Measurements from ENCODE around the gene TLR2.
"Not testable (repeated sequence)": the region's sequence is repeated elsewhere in the genome, so short reads cannot be mapped to it uniquely, and the experiment has no call there.

TLR2 gene

GRCh38 chr4:153655002-153655541 is 29.0 kb upstream of the TLR2 start:
- Histone ChIP-seq H3K36me3 (ENCODE audit: control insufficient read depth in 5 of 5, insufficient read depth in 5 of 5, low read length in 5 of 5) (no peaks in the 10 kb centered on the region), H3K4me1 (ENCODE audit: control insufficient read depth in 5 of 5, insufficient read depth in 5 of 5, low read length in 5 of 5) (peaks cover 5 to 44% (median 28%) of the 10 kb centered on the region in 5 donors), H3K4me3 (ENCODE audit: low read depth in 1 of 5, low read length in 5 of 5) (no peak overlapping the region), H3K9ac (ENCODE audit: low read length in 5 of 5) (no peak overlapping the region), H3K27ac (ENCODE audit: low read depth, low read length) (no peak overlapping the region), H3K27me3 (ENCODE audit: control insufficient read depth in 5 of 5, insufficient read depth in 4 of 5, low read length in 5 of 5) (no peaks in the 10 kb centered on the region), H3K9me3 (ENCODE audit: control insufficient read depth in 5 of 5, low read length in 5 of 5) (no peaks in the 10 kb centered on the region)

GRCh38 chr4:153655928-153656327 is 28.2 kb upstream of the TLR2 start:
- no peaks in the 10 kb centered on the region for H3K36me3 ChIP-seq (ENCODE audit: control insufficient read depth in 5 of 5, insufficient read depth in 5 of 5, low read length in 5 of 5)
- H3K27ac ChIP-seq (ENCODE audit: low read depth, low read length): peak overlapping the region; percentile 90
- H3K9ac ChIP-seq (ENCODE audit: low read length in 5 of 5): peak overlapping the region in 3 of 5 donors; percentile 11 to 67 (median 26)
- no peaks in the 10 kb centered on the region for H3K27me3 ChIP-seq (ENCODE audit: control insufficient read depth in 5 of 5, insufficient read depth in 4 of 5, low read length in 5 of 5)
- peaks cover 8 to 51% (median 34%) of the 10 kb centered on the region in 5 donors for H3K4me1 ChIP-seq (ENCODE audit: control insufficient read depth in 5 of 5, insufficient read depth in 5 of 5, low read length in 5 of 5)
- H3K4me3 ChIP-seq (ENCODE audit: low read depth in 1 of 5, low read length in 5 of 5): no peak overlapping the region
- H3K9me3 ChIP-seq (ENCODE audit: control insufficient read depth in 5 of 5, low read length in 5 of 5): no peaks in the 10 kb centered on the region

- peaks cover 0 to 2% (median 0%) of the 10 kb centered on the region in 5 donors for H3K9me3 ChIP-seq (ENCODE audit: control insufficient read depth in 5 of 5, low read length in 5 of 5)
- H3K4me1 ChIP-seq (ENCODE audit: control insufficient read depth in 5 of 5, insufficient read depth in 5 of 5, low read length in 5 of 5): peaks cover 5 to 39% (median 36%) of the 10 kb centered on the region in 5 donors
- H3K9ac ChIP-seq (ENCODE audit: low read length in 5 of 5): no peak overlapping the region
- H3K36me3 ChIP-seq (ENCODE audit: control insufficient read depth in 5 of 5, insufficient read depth in 5 of 5, low read length in 5 of 5): no peaks in the 10 kb centered on the region
- H3K4me3 ChIP-seq (ENCODE audit: low read depth in 1 of 5, low read length in 5 of 5): no peak overlapping the region
- no peaks in the 10 kb centered on the region for H3K27me3 ChIP-seq (ENCODE audit: control insufficient read depth in 5 of 5, insufficient read depth in 4 of 5, low read length in 5 of 5)
- H3K27ac ChIP-seq (ENCODE audit: low read depth, low read length): peak overlapping the region; percentile 56
Measured at GRCh38 chr4:153661215-153661822, 22.8 kb upstream of the TLR2 start.

GRCh38 chr4:153661908-153662307 is 22.2 kb upstream of the TLR2 start:
- H3K36me3 ChIP-seq (ENCODE audit: control insufficient read depth in 5 of 5, insufficient read depth in 5 of 5, low read length in 5 of 5): no peaks in the 10 kb centered on the region
- H3K4me3 ChIP-seq (ENCODE audit: low read depth in 1 of 5, low read length in 5 of 5): no peak overlapping the region
- no peaks in the 10 kb centered on the region for H3K27me3 ChIP-seq (ENCODE audit: control insufficient read depth in 5 of 5, insufficient read depth in 4 of 5, low read length in 5 of 5)
- peaks cover 0 to 2% (median 0%) of the 10 kb centered on the region in 5 donors for H3K9me3 ChIP-seq (ENCODE audit: control insufficient read depth in 5 of 5, low read length in 5 of 5)
- no peak overlapping the region for H3K27ac ChIP-seq (ENCODE audit: low read depth, low read length)
- peaks cover 2 to 33% (median 30%) of the 10 kb centered on the region in 5 donors for H3K4me1 ChIP-seq (ENCODE audit: control insufficient read depth in 5 of 5, insufficient read depth in 5 of 5, low read length in 5 of 5)
- no peak overlapping the region for H3K9ac ChIP-seq (ENCODE audit: low read length in 5 of 5)

DNA sequence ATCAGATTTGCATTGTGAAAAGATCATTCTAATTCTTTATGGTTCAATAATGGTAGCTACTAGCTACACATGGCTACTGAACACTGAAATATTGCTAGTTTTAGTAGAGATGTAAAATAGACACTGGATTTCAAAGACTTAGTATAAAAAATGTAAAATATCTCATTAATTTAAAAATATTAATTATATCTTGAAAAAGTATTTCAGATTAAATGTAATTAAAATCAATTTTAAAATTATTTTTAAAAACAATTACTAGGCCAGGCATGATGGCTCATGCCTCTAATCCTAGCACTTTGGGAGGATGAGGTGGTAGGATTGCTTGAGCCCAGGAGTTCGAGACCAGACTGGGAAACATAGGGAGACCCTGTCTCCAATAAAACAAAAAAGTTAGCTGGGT is 20.4 kb upstream of the TLR2 start:
- H3K27me3 ChIP-seq (ENCODE audit: control insufficient read depth in 5 of 5, insufficient read depth in 4 of 5, low read length in 5 of 5): no peaks in the 10 kb centered on the region
- no peak overlapping the region for H3K4me3 ChIP-seq (ENCODE audit: low read depth in 1 of 5, low read length in 5 of 5)
- H3K9me3 ChIP-seq (ENCODE audit: control insufficient read depth in 5 of 5, low read length in 5 of 5): peaks cover 0 to 2% (median 0%) of the 10 kb centered on the region in 5 donors
- no peak overlapping the region for H3K9ac ChIP-seq (ENCODE audit: low read length in 5 of 5)
- H3K4me1 ChIP-seq (ENCODE audit: control insufficient read depth in 5 of 5, insufficient read depth in 5 of 5, low read length in 5 of 5): peaks cover 2 to 28% (median 25%) of the 10 kb centered on the region in 5 donors
- H3K36me3 ChIP-seq (ENCODE audit: control insufficient read depth in 5 of 5, insufficient read depth in 5 of 5, low read length in 5 of 5): no peaks in the 10 kb centered on the region
- H3K27ac ChIP-seq (ENCODE audit: low read depth, low read length): no peak overlapping the region

GRCh38 chr4:153666505-153666904 is 17.6 kb upstream of the TLR2 start:
- H3K4me3 ChIP-seq (ENCODE audit: low read depth in 1 of 5, low read length in 5 of 5); H3K9me3 ChIP-seq (ENCODE audit: control insufficient read depth in 5 of 5, low read length in 5 of 5); H3K27me3 ChIP-seq (ENCODE audit: control insufficient read depth in 5 of 5, insufficient read depth in 4 of 5, low read length in 5 of 5); H3K27ac ChIP-seq (ENCODE audit: low read depth, low read length); H3K9ac ChIP-seq (ENCODE audit: low read length in 5 of 5); H3K4me1 ChIP-seq (ENCODE audit: control insufficient read depth in 5 of 5, insufficient read depth in 5 of 5, low read length in 5 of 5); H3K36me3 ChIP-seq (ENCODE audit: control insufficient read depth in 5 of 5, insufficient read depth in 5 of 5, low read length in 5 of 5): not testable (repeated sequence)

- H3K9ac ChIP-seq (ENCODE audit: low read length in 5 of 5): no peak overlapping the region
- H3K4me3 ChIP-seq (ENCODE audit: low read depth in 1 of 5, low read length in 5 of 5): no peak overlapping the region
- no peak overlapping the region for H3K27ac ChIP-seq (ENCODE audit: low read depth, low read length)
- H3K9me3 ChIP-seq (ENCODE audit: control insufficient read depth in 5 of 5, low read length in 5 of 5): peaks cover 0 to 2% (median 0%) of the 10 kb centered on the region in 5 donors
- H3K27me3 ChIP-seq (ENCODE audit: control insufficient read depth in 5 of 5, insufficient read depth in 4 of 5, low read length in 5 of 5): no peaks in the 10 kb centered on the region
- H3K36me3 ChIP-seq (ENCODE audit: control insufficient read depth in 5 of 5, insufficient read depth in 5 of 5, low read length in 5 of 5): no peaks in the 10 kb centered on the region
- no peaks in the 10 kb centered on the region for H3K4me1 ChIP-seq (ENCODE audit: control insufficient read depth in 5 of 5, insufficient read depth in 5 of 5, low read length in 5 of 5)
Measured at GRCh38 chr4:153668647-153669046, 15.4 kb upstream of the TLR2 start.

DNA sequence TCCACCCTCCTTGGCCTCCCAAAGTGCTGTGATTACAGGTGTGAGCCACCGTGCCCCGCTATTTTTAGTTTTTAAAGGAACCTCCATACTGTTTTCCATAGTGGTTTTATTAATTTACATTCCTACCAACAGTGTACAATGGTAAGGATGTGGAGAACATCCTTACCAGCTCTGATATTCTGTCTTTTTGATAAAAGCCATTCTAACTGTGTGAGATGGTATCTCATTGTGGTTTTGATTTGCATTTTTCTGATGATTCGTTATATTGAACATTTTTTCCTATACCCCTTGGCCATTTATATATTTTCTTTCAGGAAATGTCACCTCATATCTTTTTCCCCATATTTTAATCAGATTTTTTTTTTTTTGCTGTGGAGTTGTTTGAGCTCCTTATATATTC is 14.2 kb upstream of the TLR2 start:
- H3K27me3 ChIP-seq (ENCODE audit: control insufficient read depth in 5 of 5, insufficient read depth in 4 of 5, low read length in 5 of 5): no peaks in the 10 kb centered on the region
- peaks cover 0 to 5% (median 0%) of the 10 kb centered on the region in 5 donors for H3K9me3 ChIP-seq (ENCODE audit: control insufficient read depth in 5 of 5, low read length in 5 of 5)
- no peak overlapping the region for H3K4me3 ChIP-seq (ENCODE audit: low read depth in 1 of 5, low read length in 5 of 5)
- H3K27ac ChIP-seq (ENCODE audit: low read depth, low read length): no peak overlapping the region
- H3K4me1 ChIP-seq (ENCODE audit: control insufficient read depth in 5 of 5, insufficient read depth in 5 of 5, low read length in 5 of 5): no peaks in the 10 kb centered on the region
- H3K36me3 ChIP-seq (ENCODE audit: control insufficient read depth in 5 of 5, insufficient read depth in 5 of 5, low read length in 5 of 5): no peaks in the 10 kb centered on the region
- no peak overlapping the region for H3K9ac ChIP-seq (ENCODE audit: low read length in 5 of 5)

GRCh38 chr4:153676486-153676885 is 7.6 kb upstream of the TLR2 start:
- no peaks in the 10 kb centered on the region for H3K27me3 ChIP-seq (ENCODE audit: control insufficient read depth in 5 of 5, insufficient read depth in 4 of 5, low read length in 5 of 5)
- no peak overlapping the region for H3K9ac ChIP-seq (ENCODE audit: low read length in 5 of 5)
- H3K4me3 ChIP-seq (ENCODE audit: low read depth in 1 of 5, low read length in 5 of 5): no peak overlapping the region
- H3K27ac ChIP-seq (ENCODE audit: low read depth, low read length): no peak overlapping the region
- no peaks in the 10 kb centered on the region for H3K4me1 ChIP-seq (ENCODE audit: control insufficient read depth in 5 of 5, insufficient read depth in 5 of 5, low read length in 5 of 5)
- H3K36me3 ChIP-seq (ENCODE audit: control insufficient read depth in 5 of 5, insufficient read depth in 5 of 5, low read length in 5 of 5): no peaks in the 10 kb centered on the region
- peaks cover 0 to 11% (median 8%) of the 10 kb centered on the region in 5 donors for H3K9me3 ChIP-seq (ENCODE audit: control insufficient read depth in 5 of 5, low read length in 5 of 5)

- Histone ChIP-seq H3K27me3 (ENCODE audit: control insufficient read depth in 5 of 5, insufficient read depth in 4 of 5, low read length in 5 of 5) (no peaks in the 10 kb centered on the region), H3K4me3 (ENCODE audit: low read depth in 1 of 5, low read length in 5 of 5) (no peak overlapping the region), H3K4me1 (ENCODE audit: control insufficient read depth in 5 of 5, insufficient read depth in 5 of 5, low read length in 5 of 5) (no peaks in the 10 kb centered on the region), H3K9ac (ENCODE audit: low read length in 5 of 5) (no peak overlapping the region), H3K27ac (ENCODE audit: low read depth, low read length) (no peak overlapping the region), H3K36me3 (ENCODE audit: control insufficient read depth in 5 of 5, insufficient read depth in 5 of 5, low read length in 5 of 5) (no peaks in the 10 kb centered on the region), H3K9me3 (ENCODE audit: control insufficient read depth in 5 of 5, low read length in 5 of 5) (peaks cover 0 to 11% (median 8%) of the 10 kb centered on the region in 5 donors)
Measured at GRCh38 chr4:153676984-153677383, 7.1 kb upstream of the TLR2 start.
